ENCODE measurements around the gene ATP6V0A4.

- TF ChIP-seq CTCF (IDR thresholded peaks at IDR 0.05 in 4 of 5, conservative IDR thresholded peaks at IDR 0.05 in 1 of 5) (no peak), POLR2A (IDR thresholded peaks at IDR 0.05) (no peak)
These were observed 1.9 kb downstream of the ATP6V0A4 start for GRCh38 chr7:138796038-138796615.
